Right renal cortex interstitium (tissue), 3 donors: ENCODE measurements around the gene ARX. TPM values are rescaled to one million over a fixed set of nuclear protein-coding genes. Genes with fewer than 3 reads are reported as not detected.

Experiments used
- DNase-seq, 3 donors: peaks; one replicate each; pipeline ENCODE4 v3.0.0-alpha.2; 2013; ENCODE audit warnings: low read depth in 3 of 3, low spot score in 2 of 3
- polyA plus RNA-seq, 3 donors: library from polyadenylated mRNA; unstranded; fragments of 120-200 nt; gene quantifications; one replicate each; pipeline ENCODE4 v1.2.1, GENCODE V29; 2013; ENCODE audit not compliant: insufficient read length in 3 of 3

The ARX gene
- polyA plus RNA-seq, 3 donors, result not detected

GRCh38 chrX:25017667-25018247 is 2.0 kb upstream of the ARX start:
- no peak for DNase-seq

GRCh38 chrX:25016938-25017598 is 1.3 kb upstream of the ARX start:
- no peak for DNase-seq

DNA sequence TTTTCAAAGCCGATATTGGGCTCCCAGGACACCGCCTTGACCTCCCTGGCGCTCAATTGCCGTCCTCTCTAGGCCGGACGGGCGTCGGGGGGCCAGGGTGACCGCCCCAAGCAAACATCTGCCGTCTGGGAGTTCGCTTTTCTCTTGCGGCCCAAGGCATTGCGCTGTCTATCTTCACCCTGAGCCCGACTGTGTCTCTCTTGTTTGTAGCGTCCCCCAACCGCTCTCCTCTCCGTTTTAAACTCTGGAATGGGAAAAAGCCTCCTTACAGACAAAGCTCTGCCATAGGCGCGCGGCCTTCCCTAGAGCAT is 551 bp upstream of the ARX start:
- no peak for DNase-seq

DNA sequence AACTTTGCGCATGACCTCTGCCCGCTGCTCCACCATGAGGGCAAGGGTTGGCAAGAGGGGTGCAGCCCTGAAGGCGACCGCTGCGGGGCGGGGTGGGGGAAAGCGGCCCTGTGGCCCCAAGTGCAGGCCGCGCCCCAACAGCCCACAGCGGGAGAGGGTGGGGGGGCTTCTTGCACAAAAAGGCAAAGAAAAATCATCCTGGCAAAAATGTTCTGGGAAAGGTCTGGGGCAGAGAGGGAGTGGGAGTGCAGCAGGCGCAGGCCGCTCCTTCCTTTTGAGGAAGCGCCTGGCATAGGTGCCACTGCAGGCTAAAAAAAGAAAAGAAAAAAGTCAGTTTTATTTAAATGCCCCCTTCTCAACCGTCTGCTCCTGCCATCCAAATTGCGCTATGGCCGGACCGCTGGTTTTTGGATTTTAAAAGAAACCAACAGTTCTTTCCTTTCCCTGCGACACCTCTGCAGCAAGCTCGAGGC is 1.4 kb downstream of the ARX start:
- DNase-seq, result no peak

GRCh38 chrX:25013632-25014365 is 2.0 kb downstream of the ARX start:
- DNase-seq, result no peak

DNA sequence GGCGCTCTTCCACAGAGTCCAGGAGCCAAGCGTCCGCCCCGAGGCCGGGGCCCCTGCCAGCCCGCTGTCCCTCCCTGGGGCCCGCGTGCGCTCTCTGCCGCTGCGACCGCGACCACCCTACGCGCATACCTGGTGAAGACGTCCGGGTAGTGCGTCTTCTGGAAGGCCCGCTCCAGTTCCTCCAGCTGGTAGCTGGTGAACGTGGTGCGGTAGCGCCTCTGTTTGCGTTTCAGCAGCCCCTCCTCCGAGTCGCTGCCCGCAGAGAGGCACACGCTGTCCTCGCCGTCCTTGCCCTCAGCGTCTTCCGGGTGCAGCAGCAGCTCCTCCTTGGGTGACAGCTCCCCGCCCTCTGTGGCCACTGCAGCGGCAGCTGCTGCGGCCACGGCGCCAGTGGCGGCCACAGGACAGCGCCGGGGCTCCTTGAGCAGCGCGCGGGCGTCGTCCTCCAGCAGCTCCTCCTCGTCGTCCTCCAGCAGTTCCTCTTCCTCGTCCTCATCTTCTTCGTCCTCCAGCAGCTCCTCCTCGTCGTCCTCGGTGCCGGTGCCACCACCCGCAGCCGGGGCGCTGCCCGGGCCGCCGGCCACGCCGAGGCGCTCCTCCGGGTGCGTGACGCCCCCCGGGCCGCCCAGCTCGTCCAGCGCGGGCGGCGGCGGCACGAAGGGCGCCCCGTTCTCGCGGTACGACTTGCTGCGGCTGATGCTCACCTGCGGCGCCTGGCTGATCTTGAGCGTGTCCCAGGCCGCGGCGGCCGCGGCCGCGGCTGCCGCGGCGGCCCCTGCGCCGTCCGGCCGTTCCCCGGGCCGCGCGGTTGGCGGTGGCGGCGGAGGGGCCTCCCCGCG is 2.8 kb downstream of the ARX start:
- DNase-seq, result no peak

DNA sequence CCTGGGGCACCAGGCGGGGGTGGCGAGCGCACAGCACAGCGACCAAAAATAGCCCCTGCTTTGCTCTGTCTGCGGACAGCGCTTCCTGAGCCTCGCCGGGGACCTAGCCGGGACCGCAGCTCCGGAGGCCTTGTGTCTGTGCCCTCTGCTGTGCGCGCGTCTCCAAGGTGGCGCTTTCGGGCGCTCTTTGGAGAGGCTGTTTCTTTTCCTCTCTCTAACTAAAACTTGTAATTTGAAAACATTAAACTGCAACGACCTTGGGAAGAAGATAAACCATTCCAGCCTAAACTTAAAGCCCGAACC is 3.4 kb downstream of the ARX start:
- DNase-seq, result no peak

DNA sequence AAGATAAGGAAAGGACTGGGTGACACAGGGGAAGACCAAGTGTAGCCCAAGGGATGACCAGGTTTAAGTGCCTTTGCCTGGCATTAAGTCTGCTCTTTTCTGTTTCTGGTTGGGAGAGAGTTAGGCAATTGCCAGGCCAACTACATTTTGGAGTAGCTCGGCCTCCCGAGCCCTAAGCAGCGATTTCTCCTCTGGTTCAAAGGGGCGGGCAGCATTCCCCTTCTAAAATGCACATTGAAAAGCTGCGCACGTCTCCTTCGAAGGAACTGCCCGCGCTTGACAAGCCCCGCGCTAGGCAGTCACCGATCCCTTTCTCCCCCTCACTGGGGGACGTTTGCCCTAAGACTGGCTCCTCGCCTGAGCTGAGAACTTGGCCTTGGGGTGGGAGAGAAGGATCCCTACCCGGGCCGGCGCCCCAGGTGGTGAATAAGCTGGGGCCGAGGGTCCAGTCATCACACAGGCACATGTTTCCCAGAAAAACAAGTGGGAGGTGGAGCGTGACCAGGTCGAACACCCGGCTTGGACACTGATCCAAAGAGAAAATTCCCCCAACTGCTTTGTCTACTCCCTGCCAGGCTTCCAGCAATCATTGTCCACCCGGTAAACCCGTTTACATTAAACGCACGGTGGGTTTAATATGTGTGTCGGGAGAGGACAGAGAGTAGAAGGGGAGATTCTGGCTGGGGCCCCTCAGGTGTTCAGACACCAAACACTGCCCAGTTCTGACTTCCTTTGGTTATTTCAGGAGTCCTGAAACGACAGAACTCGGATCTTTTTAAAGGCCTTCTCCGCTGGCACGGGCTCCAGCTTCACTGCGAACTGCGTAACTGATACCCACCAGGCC is 4.0 kb downstream of the ARX start:
- DNase-seq, result no peak

DNA sequence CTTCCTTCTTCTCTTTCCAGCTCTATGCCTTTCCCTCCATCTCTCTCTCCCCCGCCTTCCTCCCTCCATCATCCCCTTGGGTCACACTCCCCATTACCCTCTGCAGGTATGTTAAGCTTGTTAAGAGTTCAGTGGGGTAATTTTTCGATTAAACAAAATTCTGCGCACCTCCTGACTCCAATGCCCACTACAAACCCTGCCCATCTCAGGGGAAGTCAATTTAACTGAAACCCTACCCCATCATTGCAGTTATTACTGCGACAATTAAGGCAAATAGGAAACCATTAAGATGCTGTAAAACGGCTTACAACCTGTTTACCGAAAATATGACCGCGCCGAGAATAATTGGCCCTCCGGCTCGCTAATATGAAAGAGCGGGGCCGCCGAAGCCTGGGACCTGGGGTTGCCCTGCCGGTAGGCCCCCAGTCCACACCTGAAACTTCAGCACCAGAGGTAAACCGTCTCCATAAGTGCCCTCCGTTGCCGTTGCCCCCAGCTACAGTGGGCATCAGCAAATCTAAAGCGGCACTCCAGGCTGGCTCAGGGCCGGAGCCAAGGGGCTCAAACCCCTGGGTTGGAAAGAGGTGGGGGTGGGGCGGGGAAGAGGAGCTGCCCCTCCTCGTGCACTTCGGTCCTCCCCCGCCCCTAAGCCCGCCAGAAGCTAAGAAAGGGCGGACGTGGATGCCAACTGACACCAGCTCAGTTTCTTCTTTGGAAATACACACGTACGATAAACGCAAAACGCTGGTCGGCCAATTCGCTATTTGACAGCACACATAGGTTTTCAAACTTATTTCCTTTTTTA is 4.8 kb downstream of the ARX start:
- DNase-seq, result no peak

DNA sequence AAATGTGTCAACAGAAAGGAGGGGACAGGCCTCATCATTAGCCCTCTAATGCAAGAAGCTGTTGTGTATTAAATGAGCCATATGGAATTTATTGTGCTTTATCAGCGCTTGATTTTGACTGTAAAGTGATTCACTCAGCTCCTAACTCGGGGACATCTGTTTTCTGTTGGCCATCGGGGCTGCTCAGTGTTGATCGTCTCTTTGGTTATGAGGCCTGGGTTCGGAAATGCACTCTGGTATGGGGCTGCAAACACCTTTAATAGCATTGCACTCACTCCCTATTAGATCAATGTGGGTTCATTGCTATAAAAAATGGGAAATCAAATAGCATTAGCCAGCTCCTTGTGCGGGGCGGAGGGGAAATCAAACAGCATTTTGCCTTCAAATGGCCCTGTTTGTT is 6.4 kb downstream of the ARX start:
- DNase-seq, result no peak

GRCh38 chrX:25007059-25008053 is 8.4 kb downstream of the ARX start:
- no peak for DNase-seq

- no peak for DNase-seq
Observed at GRCh38 chrX:25006586-25007058, 9.1 kb downstream of the ARX start.

DNA sequence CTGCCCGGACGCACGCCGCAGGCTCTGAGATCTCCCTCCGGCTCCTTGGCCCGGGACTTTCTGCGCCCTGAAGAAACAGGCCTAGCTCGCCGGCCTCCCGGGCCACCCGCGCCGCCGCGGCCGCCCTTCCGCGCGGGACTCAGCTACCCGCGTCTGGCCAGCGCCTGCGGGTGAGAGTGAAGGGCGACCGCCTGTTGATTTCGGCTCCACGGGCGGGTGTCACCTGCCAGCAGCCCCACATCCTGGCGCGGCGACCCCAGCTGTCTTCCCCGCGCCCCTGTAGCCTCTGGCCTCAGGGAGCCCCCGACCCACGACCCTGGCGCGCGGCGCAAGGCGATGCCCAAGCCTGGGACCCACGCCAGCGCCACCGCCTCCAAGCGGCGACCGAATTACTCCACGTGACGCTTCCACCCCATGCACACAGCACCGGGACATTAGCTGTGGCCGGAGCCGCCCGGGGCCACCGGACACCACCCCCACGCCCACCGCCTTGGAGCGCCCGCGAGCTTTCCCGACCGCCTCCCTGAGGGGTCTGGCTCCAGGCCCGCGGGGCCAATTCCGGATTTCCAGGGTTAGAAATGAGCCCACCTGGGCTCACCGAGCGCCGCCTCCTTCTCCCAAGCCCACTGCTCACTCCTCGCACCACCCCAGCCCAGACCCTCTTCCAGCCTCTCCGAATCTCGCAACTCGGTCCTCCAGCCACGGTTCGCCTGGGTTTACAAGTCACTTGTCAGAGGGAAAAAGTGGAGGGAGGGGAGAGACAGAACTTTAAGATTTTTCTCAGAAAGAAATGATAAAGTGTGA is 10.2 kb downstream of the ARX start:
- no peak for DNase-seq

- DNase-seq, result no peak
Observed at GRCh38 chrX:25005034-25005381, 10.8 kb downstream of the ARX start.

GRCh38 chrX:25004485-25005032 is 11.2 kb downstream of the ARX start:
- no peak for DNase-seq

DNA sequence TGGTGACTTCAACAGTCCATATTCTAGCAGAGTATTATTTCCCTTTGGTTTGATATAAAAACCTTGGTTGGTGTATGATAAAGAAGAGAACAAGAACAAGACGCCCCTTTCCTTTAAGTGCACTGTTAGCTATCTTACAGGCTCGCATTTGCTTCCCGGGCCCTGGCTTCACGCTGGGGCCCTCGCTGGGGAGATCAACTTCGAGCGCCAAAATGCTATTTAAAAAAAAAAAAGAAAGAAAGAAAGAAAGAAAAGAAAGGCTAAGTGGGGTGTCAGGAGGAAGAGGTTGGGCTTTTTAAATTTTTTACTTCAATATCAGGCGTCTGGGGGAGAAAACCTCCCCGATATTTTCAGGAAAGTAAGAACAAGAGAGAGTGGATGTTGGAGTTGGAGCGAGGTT is 11.7 kb downstream of the ARX start:
- no peak for DNase-seq

DNA sequence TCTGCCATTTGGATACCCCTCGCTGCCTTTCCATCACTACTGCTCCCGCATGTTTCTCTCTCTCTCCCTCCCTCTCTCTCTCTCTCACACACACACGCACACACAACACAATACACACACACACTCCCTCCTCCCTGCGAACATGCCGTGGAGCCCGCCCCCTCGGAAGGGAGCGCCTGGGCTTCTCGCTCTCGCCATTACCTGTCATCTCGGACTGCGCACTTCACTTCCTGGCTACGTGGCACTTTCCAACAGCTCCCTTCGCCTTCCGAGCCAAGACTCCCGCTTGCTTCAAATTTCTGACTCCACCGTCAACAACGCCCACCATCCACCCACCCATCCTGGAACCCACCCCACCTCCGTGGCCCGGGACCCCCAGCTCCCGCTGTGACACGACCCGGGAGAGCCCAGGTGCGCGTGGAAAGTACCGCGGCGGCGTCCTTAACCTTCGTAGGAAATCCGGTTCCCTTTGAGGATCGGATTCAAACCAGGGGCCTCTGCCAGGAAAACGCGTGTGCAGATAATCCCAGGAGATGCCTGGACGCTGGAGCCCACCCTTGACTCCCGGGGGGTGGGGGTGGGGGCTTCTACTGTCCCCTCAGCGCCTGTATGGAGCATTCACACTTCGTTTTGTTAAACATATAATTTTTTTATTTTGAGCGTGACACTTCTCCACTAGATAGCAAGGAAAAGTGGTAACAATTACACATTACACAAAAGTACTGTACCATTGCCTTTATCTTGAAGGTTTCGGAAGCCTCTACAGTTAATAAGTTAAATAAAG is 12.5 kb downstream of the ARX start:
- no peak for DNase-seq
